Activated CD4-positive, alpha-beta T cell treated with anti-CD3 and anti-CD28 coated beads, Interleukin-2, amount 50 U/mL, for 1 hour (primary cell): ENCODE measurements around the gene WSB2.

ENCODE experiments used
- DNase-seq: peaks from one replicate; pipeline ENCODE4 v3.0.0-alpha.2; 2020

WSB2 gene

GRCh38 chr12:117985182-117985581 lies 75.8 kb downstream of the WSB2 start:
- no peak for DNase-seq
